ENCODE results near the gene C2CD3. TPM values are rescaled to one million over a fixed set of nuclear protein-coding genes. Genes with fewer than 3 reads are reported as not detected.
A peak's percentile ranks its signal among the peaks of the same experiment; 100 is the strongest.

C2CD3 gene
- total RNA-seq, 1 experiment from 2014 or later = 22.0 TPM

DNA sequence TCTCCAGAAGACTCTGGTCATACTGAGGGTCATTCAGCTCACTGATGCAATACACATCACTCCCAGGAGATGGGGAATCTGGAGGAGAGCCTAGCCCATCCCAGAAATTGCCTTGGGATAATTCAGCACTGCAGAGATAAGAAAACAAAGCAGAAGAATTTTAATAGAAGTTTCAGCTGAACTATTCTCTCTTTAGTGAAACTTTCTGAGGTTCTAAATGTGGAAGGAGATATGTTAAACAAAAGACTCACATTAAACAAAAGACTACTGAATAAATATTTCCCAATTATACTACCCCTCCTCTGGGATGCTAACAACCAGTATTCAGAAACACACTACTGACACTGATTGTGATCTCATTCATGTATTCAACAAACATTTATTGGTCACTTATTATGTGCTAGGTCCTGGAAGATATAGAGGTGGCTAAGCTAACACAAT is 47.8 kb downstream of the C2CD3 start:
- Histone ChIP-seq H3K4me2 (ENCODE audit: insufficient read depth, insufficient read length, low read length) (no peak overlapping the region), H2BK120ac (ENCODE audit: low read depth, low read length, poor library complexity, severe bottlenecking) (no peak overlapping the region), H4K20me1 (ENCODE audit: control insufficient read depth, insufficient read depth, insufficient read length) (no peaks in the 10 kb centered on the region), H3T11ph (ENCODE audit: low read length) (no peak overlapping the region), H4K91ac (ENCODE audit: insufficient read length, low read depth, low read length) (no peak overlapping the region), H2AFZ (ENCODE audit: low read length) (no peak overlapping the region), H3K23me2 (ENCODE audit: insufficient read length, low read depth, low read length, poor library complexity, severe bottlenecking) (no peaks in the 10 kb centered on the region), H2BK20ac (ENCODE audit: low read depth, low read length, poor library complexity, severe bottlenecking) (no peak overlapping the region), H2AK5ac (ENCODE audit: insufficient read length, low read length) (no peak overlapping the region), H3K9ac (ENCODE audit: extremely low read depth, insufficient read length, low read length) (no peak overlapping the region), H3K27me3 (ENCODE audit: insufficient read depth, low read length) (no peaks in the 10 kb centered on the region), H3K18ac (ENCODE audit: insufficient read length, low read depth, low read length) (no peak overlapping the region), H4K5ac (ENCODE audit: insufficient read length, low read depth, low read length) (no peak overlapping the region), H3K27ac (ENCODE audit: insufficient read length, low read depth, low read length) (no peak overlapping the region), H3K56ac (ENCODE audit: insufficient read length, low read depth, low read length) (no peak overlapping the region), H3K79me2 (ENCODE audit: insufficient read depth, low read length) (no peaks in the 10 kb centered on the region), H3K4me1 (ENCODE audit: insufficient read depth, low read length) (no peaks in the 10 kb centered on the region), H3K79me1 (ENCODE audit: insufficient read depth, low read depth, low read length, poor library complexity, severe bottlenecking) (no peaks in the 10 kb centered on the region), H2BK12ac (ENCODE audit: insufficient read length, low read depth, low read length) (no peak overlapping the region), H2BK5ac (ENCODE audit: insufficient read length, low read length) (no peak overlapping the region), H3K9me3 (ENCODE audit: control insufficient read depth, low read depth, low read length) (no peaks in the 10 kb centered on the region), H3K23ac (ENCODE audit: insufficient read length, low read depth, low read length) (no peak overlapping the region), H2BK15ac (ENCODE audit: low read depth, low read length) (no peak overlapping the region), H4K8ac (replicated peaks; ENCODE audit: insufficient read length, low read depth, low read length) (no peak overlapping the region), H3K14ac (ENCODE audit: insufficient read depth, low read length) (no peak overlapping the region), H3K4ac (ENCODE audit: low read depth, low read length) (no peak overlapping the region)
- no peaks in the 10 kb centered on the region for H3K27me3 Mint-ChIP-seq (ENCODE audit: low read depth)
- TF ChIP-seq, protein P1, sequence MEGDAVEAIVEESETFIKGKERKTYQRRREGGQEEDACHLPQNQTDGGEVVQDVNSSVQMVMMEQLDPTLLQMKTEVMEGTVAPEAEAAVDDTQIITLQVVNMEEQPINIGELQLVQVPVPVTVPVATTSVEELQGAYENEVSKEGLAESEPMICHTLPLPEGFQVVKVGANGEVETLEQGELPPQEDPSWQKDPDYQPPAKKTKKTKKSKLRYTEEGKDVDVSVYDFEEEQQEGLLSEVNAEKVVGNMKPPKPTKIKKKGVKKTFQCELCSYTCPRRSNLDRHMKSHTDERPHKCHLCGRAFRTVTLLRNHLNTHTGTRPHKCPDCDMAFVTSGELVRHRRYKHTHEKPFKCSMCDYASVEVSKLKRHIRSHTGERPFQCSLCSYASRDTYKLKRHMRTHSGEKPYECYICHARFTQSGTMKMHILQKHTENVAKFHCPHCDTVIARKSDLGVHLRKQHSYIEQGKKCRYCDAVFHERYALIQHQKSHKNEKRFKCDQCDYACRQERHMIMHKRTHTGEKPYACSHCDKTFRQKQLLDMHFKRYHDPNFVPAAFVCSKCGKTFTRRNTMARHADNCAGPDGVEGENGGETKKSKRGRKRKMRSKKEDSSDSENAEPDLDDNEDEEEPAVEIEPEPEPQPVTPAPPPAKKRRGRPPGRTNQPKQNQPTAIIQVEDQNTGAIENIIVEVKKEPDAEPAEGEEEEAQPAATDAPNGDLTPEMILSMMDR (conservative IDR thresholded peaks at IDR 0.05) = no peak
- no peak overlapping the region for H3K4me3 Mint-ChIP-seq
- no peaks in the 10 kb centered on the region for H3K4me1 Mint-ChIP-seq
- peak overlapping the region in 1 of 3 experiments; percentile 22; a peak in 1 of 7 replicates for H3K27ac Mint-ChIP-seq
- no peak for DNase-seq
- peaks cover 0 to 17% (median 2%) of the 10 kb centered on the region in 3 experiments; a peak in 4 of 7 replicates for H3K36me3 Mint-ChIP-seq (ENCODE audit: insufficient read depth in 1 of 3, low read depth in 3 of 3)
- no peaks in the 10 kb centered on the region for H3K9me3 Mint-ChIP-seq

Data from H9 (cell line).